B cell (primary cell): Measurements from ENCODE around the gene ZCCHC7.

Experiments
- EZH2 ChIP-seq: IDR thresholded peaks from 2 replicates; pipeline ENCODE4 v1.6.1; 2012; ENCODE audit warnings: borderline replicate concordance, low read depth, mild to moderate bottlenecking, moderate library complexity, low read length; ENCODE audit not compliant: insufficient read depth, poor library complexity, severe bottlenecking
- TF ChIP-seq, protein P1 (sequence below): fragments of 200-600 bp; IDR thresholded peaks from one replicate; pipeline ENCODE4 v1.8.0; 2022; ENCODE audit warnings: antibody characterized with exemption, mild to moderate bottlenecking

DNA sequence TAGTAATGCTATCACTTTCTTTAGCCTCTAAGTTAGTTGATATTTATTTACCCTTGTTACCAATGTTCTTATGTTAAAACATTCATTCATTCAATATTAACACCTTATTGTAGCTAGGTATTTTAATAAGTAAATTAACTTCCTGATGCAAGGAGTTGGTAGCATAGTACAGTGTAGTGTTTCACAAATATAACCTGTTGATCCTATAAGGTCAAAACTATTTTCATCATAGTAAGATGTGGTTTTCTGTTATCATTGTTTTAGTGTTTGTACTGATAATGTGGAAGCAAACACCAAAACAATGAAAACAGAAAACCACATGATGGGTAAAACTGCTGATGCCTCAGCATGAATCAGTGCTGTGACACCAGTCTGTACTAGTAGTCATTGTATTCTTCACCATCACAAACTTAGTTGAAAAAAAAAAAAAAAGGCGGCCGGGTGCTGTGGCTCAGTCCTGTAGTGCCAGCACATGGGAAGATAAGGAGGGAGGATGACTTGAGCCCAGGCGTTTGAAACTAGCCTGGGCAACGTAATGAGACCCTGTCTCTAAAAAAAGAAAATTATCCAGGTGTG is 36.5 kb downstream of the ZCCHC7 start:
- TF ChIP-seq, protein P1, sequence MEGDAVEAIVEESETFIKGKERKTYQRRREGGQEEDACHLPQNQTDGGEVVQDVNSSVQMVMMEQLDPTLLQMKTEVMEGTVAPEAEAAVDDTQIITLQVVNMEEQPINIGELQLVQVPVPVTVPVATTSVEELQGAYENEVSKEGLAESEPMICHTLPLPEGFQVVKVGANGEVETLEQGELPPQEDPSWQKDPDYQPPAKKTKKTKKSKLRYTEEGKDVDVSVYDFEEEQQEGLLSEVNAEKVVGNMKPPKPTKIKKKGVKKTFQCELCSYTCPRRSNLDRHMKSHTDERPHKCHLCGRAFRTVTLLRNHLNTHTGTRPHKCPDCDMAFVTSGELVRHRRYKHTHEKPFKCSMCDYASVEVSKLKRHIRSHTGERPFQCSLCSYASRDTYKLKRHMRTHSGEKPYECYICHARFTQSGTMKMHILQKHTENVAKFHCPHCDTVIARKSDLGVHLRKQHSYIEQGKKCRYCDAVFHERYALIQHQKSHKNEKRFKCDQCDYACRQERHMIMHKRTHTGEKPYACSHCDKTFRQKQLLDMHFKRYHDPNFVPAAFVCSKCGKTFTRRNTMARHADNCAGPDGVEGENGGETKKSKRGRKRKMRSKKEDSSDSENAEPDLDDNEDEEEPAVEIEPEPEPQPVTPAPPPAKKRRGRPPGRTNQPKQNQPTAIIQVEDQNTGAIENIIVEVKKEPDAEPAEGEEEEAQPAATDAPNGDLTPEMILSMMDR: no peak
- no peak for TF ChIP-seq EZH2
